Heart right ventricle (tissue), 16 donors: ENCODE results near the gene GPATCH8. TPM values are rescaled to one million over a fixed set of nuclear protein-coding genes. Genes with fewer than 3 reads are reported as not detected.

Experiments used
- ATAC-seq, 8 donors: fragments of 200-7000 bp; cut with Tn5 transposase; one replicate each; pipeline ENCODE4 v1.9.1; 2020; ENCODE audit warnings: mild to moderate bottlenecking in 8 of 8, moderate library complexity in 8 of 8, moderate number of reproducible peaks in 1 of 8
- DNase-seq, 2 donors: peaks; one replicate each; pipeline ENCODE4 v3.0.0-alpha.2; 2020
- H3K27ac ChIP-seq, 10 donors: fragments of 200-600 bp; sonication (generic) in 2 of 10; one replicate each; pipeline versions ENCODE4 v1.5.0 to v1.8.0; 2020 to 2022; ENCODE audit warnings: mild to moderate bottlenecking in 3 of 10
- H3K27me3 ChIP-seq, 7 donors: fragments of 200-600 bp; one replicate each; pipeline ENCODE4 v1.8.0; 2021 to 2022; ENCODE audit warnings: mild to moderate bottlenecking in 2 of 7
- H3K36me3 ChIP-seq, 9 donors: fragments of 200-600 bp; sonication (generic) in 1 of 9; one replicate each; pipeline versions ENCODE4 v1.5.0 to v1.8.0; 2020 to 2022; ENCODE audit warnings: mild to moderate bottlenecking in 2 of 9
- H3K4me1 ChIP-seq, 9 donors: fragments of 200-600 bp; sonication (generic) in 1 of 9; one replicate each; pipeline versions ENCODE4 v1.5.0 to v1.8.0; 2020 to 2022; ENCODE audit warnings: mild to moderate bottlenecking in 4 of 9
- H3K4me3 ChIP-seq, 10 donors: fragments of 200-600 bp; sonication (generic) in 2 of 10; one replicate each; pipeline versions ENCODE4 v1.5.0 to v1.8.0; 2020 to 2022; ENCODE audit warnings: mild to moderate bottlenecking in 7 of 10, moderate library complexity in 2 of 10
- H3K9me3 ChIP-seq, 11 donors: fragments of 200-600 bp in 10 of 11; sonication (generic) in 2 of 11; one replicate each; pipeline versions ENCODE4 v1.5.0 to v1.8.0; 2013 to 2022; ENCODE audit warnings: mild to moderate bottlenecking in 2 of 11, control low read depth in 1 of 11, moderate library complexity in 1 of 11
- WGBS, 2 donors: extraction: QIAGEN DNeasy Blood & Tissue Kit; methylation state at CpG; one replicate each; pipeline ENCODE4 v1.1.7; 2013; ENCODE audit warnings: inconsistent platforms in 1 of 2; 5-methylcytosine and 5-hydroxymethylcytosine counted together
- intact Hi-C, 10 donors: fragments of 100-400 bp; cut with DNase I; formaldehyde crosslinking; loops; one replicate each; pipeline versions ENCODE4 v1.11.1 to v1.14.2; 2022
- polyA plus RNA-seq, 2 donors: library from polyadenylated mRNA; stranded (reverse); fragments of 200-250 nt; gene quantifications; one replicate each; pipeline ENCODE4 v1.2.3, GENCODE V29; 2013
- total RNA-seq, 10 donors: library from RNA; stranded (reverse); fragmentation: NEBNext Ultra II Directional in 3 of 10; extraction: Animal tissue kit (Norgen Biotek cat#: 25700) in 3 of 10; gene quantifications; one replicate each; pipeline versions ENCODE4 v1.2.1 to v1.2.4, GENCODE V29; 2021 to 2023
- TF ChIP-seq, protein P1 (sequence below), 9 donors: fragments of 200-600 bp; sonication (generic) in 2 of 9; IDR thresholded peaks; one replicate each; pipeline versions ENCODE4 v1.5.0 to v1.8.0; 2021 to 2022; ENCODE audit warnings: antibody characterized with exemption in 9 of 9, mild to moderate bottlenecking in 5 of 9, moderate library complexity in 1 of 9
- donor health status: Arrhythmogenic right ventricular cardiomyopathy.
- donor health status: ischemic (EF 13 %, LVEDD 7.1; RV severe dilation, severe dysfunction).
- donor health status: healthy with polysubstance abuse.
- donor health status: DM: no; HTN: yes; CAD: no.
- donor health status: DM: no; HTN: no; CAD: no.
- donor health status: ischemic (EF 25% LVEDD 6.9; RV normal size, moderate dysfunction).
- donor health status: ischemic (EF 25% LVEDD 5.7; RV mildly dilated, moderate dysfunction).
- donor health status: healthy.
- donor health status: DM: yes; HTN: yes; CAD: no.
- donor health status: Ischemic cardiomyopathy.
- donor health status: ischemic (EF 35%, LVEDD 5.7; RV mildly dilated, moderate dysfunction).
- donor health status: nonischemic (EF 11% LVEDD 7.7; RV severe dilation, severe dysfunction).
- donor health status: DM: yes; HTN: yes; CAD: no.
- donor health status: PGD.
- donor health status: ischemic (EF 29% LVEDD 5.4; RV normal size, mild dysfunction).
- donor health status: nonischemic (EF 23%, LVEDD 6.1; RV moderate dilation, normal function).

GPATCH8 gene
- total and polyA plus RNA-seq, 12 donors = 5.8 to 25.1 (median 22.0) TPM

DNA sequence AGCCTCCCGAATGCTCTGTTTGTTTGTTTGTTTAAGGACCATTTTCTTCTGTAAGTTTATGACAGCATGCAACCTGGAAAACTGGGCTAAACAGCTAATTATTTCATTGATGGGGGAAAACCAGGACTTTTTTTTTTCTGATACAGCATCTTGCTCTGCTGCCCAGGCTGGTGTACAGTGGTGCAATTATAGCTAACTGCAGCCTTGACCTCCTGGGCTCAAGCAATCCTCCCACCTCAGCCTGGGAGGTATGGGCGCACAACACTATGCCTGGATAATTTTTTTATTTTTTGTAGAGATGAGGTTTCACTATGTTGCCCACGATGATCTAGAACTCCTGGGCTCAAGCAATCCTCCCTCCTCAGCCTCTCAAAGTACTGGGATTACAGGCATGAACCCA lies 37.3 kb downstream of the GPATCH8 start:
- intact Hi-C loops = loop anchor here in 1 of 10 donors (1.0 kb wide), 1 partner anchor 25 kb away; no protein-coding TSS in a partner anchor
- DNase-seq (no peak), ATAC-seq (no peak)
- Histone ChIP-seq H3K27me3 (no peaks in the 10 kb centered on the region), H3K36me3 (peaks cover 0 to 44% (median 8%) of the 10 kb centered on the region in 9 donors), H3K9me3 (peaks cover 0 to 8% (median 0%) of the 10 kb centered on the region in 11 donors), H3K4me3 (no peak overlapping the region), H3K27ac (no peak overlapping the region), H3K4me1 (peaks cover 0 to 34% (median 20%) of the 10 kb centered on the region in 9 donors)
- TF ChIP-seq, protein P1, sequence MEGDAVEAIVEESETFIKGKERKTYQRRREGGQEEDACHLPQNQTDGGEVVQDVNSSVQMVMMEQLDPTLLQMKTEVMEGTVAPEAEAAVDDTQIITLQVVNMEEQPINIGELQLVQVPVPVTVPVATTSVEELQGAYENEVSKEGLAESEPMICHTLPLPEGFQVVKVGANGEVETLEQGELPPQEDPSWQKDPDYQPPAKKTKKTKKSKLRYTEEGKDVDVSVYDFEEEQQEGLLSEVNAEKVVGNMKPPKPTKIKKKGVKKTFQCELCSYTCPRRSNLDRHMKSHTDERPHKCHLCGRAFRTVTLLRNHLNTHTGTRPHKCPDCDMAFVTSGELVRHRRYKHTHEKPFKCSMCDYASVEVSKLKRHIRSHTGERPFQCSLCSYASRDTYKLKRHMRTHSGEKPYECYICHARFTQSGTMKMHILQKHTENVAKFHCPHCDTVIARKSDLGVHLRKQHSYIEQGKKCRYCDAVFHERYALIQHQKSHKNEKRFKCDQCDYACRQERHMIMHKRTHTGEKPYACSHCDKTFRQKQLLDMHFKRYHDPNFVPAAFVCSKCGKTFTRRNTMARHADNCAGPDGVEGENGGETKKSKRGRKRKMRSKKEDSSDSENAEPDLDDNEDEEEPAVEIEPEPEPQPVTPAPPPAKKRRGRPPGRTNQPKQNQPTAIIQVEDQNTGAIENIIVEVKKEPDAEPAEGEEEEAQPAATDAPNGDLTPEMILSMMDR (IDR thresholded peaks at IDR 0.05) = no peak
- 92% methylated on average over 3 of the region's 3 CpGs for WGBS, 2 donors

DNA sequence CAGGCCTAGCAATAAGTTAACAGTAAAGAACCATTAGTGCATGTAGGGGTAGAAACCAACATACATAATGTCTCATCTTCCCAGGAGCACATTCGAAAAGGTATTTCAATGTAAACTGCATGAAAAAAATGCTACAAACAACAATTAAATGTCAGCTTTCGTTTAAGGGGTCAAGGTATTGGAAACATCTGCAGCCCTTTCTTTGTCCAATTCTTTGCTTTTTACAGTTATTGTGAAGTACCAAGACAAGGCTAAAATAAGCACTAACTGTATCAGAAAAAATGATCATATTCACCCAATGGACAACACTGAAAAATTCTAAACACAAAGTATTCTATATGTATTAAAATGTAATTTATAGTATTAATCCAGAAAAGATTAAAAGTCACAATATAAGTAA lies 37.9 kb downstream of the GPATCH8 start:
- Histone ChIP-seq H3K27me3 (no peaks in the 10 kb centered on the region), H3K9me3 (peaks cover 0 to 8% (median 0%) of the 10 kb centered on the region in 11 donors), H3K4me1 (peaks cover 0 to 34% (median 20%) of the 10 kb centered on the region in 9 donors), H3K27ac (no peak overlapping the region), H3K36me3 (peaks cover 0 to 43% (median 8%) of the 10 kb centered on the region in 9 donors), H3K4me3 (no peak overlapping the region)
- TF ChIP-seq, protein P1 (IDR thresholded peaks at IDR 0.05) = no peak
- WGBS, 2 donors = 97 to 100% methylated on average over 2 of the region's 2 CpGs
- intact Hi-C loops = loop anchor here in 1 of 10 donors (1.0 kb wide), 1 partner anchor 26 kb away; no protein-coding TSS in a partner anchor
- ATAC-seq (no peak), DNase-seq (no peak)

DNA sequence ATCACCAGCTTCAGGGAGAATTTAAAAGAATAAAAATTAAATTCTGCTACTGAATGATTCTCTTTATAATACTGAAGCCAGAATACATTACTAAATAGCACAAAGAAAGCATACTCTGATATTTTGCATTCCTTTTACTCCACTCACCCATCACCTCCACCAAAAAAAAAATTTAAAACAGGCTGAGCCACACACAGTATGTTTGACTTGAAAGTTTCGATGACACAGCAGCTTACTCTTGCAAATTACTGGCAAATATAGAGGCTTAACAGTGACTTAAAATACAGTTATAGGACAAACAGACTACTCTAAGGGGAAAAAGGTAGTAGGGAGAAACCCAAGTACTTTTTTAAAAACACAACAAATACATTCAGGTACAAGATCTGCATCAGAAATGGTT lies 39.2 kb downstream of the GPATCH8 start:
- peaks cover 0 to 34% (median 20%) of the 10 kb centered on the region in 9 donors for H3K4me1 ChIP-seq
- H3K27ac ChIP-seq = no peak overlapping the region
- peaks cover 0 to 8% (median 0%) of the 10 kb centered on the region in 11 donors for H3K9me3 ChIP-seq
- intact Hi-C loops = no loop called here
- H3K27me3 ChIP-seq = no peaks in the 10 kb centered on the region
- 96 to 98% methylated on average over 1 of the region's 1 CpG for WGBS, 2 donors
- TF ChIP-seq, protein P1 (IDR thresholded peaks at IDR 0.05) = no peak
- no peak for ATAC-seq
- peaks cover 0 to 52% (median 8%) of the 10 kb centered on the region in 9 donors for H3K36me3 ChIP-seq
- DNase-seq = no peak
- H3K4me3 ChIP-seq = no peak overlapping the region

DNA sequence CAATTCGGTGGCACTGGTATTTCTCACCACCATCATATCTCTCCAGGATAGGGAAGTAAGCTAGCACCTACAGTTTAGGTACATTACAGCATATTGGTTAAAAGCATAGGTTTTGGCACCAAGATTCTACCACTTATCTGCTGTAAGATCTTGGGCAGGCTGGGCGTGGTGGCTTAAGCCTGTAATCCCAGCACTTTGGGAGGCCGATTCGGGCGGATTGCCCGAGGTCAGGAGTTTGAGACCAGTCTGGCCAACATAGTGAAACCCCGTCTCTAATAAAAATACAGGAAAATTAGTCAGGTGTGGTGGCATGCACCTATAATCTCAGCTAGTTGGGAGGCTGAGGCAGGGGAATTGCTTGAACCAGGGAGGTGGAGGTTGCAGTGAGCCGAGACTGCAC lies 51.4 kb downstream of the GPATCH8 start:
- peaks cover 0 to 29% (median 3%) of the 10 kb centered on the region in 9 donors for H3K36me3 ChIP-seq
- no peak overlapping the region for H3K27ac ChIP-seq
- TF ChIP-seq, protein P1 (IDR thresholded peaks at IDR 0.05) = no peak
- no peaks in the 10 kb centered on the region for H3K27me3 ChIP-seq
- no peak overlapping the region for H3K4me3 ChIP-seq
- no peak for DNase-seq
- WGBS, 2 donors = 96% methylated on average over 8 of the region's 8 CpGs
- no peaks in the 10 kb centered on the region for H3K4me1 ChIP-seq
- ATAC-seq = no peak
- intact Hi-C loops = no loop called here
- no peaks in the 10 kb centered on the region for H3K9me3 ChIP-seq
